A549 (cell line): ENCODE data around the gene CD48.

Source experiments
- BCL3 ChIP-seq: fragments of >200 bp; sonication (Bioruptor Twin); formaldehyde crosslinking; IDR thresholded peaks from 3 replicates; pipeline ENCODE4 v1.6.1; 2016
- BHLHE40 ChIP-seq: IDR thresholded peaks from 2 replicates; pipeline ENCODE4 v1.6.1; 2012; ENCODE audit warnings: low read depth, low read length, inconsistent platforms
- CEBPB ChIP-seq, 2 experiments: fragments of >200 bp in 1 of 2; sonication (Bioruptor Twin) in 1 of 2; formaldehyde crosslinking in 1 of 2; IDR thresholded peaks; 2 replicates each; pipeline ENCODE4 v1.6.1; 2012 to 2016
- CHD2 ChIP-seq: fragments of 150-350 bp; IDR thresholded peaks from 2 replicates; pipeline ENCODE4 v1.6.1; 2014; ENCODE audit warnings: low read length; ENCODE audit not compliant: partially characterized antibody
- CTCF ChIP-seq: fragments of >200 bp; sonication (Bioruptor Twin); formaldehyde crosslinking; IDR thresholded peaks from 3 replicates; pipeline ENCODE4 v1.5.1; 2016
- EP300 ChIP-seq, 2 experiments: fragments of >200 bp; sonication (Bioruptor Twin); formaldehyde crosslinking; IDR thresholded peaks; 2 replicates in 1 of 2; 3 replicates in 1 of 2; pipeline ENCODE4 v1.6.1; 2016 to 2017
- MAFK ChIP-seq: fragments of 450-650 bp; IDR thresholded peaks from 2 replicates; pipeline ENCODE4 v1.6.1; 2014; ENCODE audit not compliant: partially characterized antibody
- MAX ChIP-seq: IDR thresholded peaks from 2 replicates; pipeline ENCODE4 v1.6.1; 2012
- NR3C1 ChIP-seq: fragments of >200 bp; sonication (Bioruptor Twin); formaldehyde crosslinking; IDR thresholded peaks from 3 replicates; pipeline ENCODE4 v1.6.1; 2017
- POLR2A ChIP-seq: IDR thresholded peaks from 2 replicates; pipeline ENCODE4 v1.6.1; 2012; ENCODE audit warnings: mild to moderate bottlenecking, low read length
- RCOR1 ChIP-seq: fragments of 150-350 bp; IDR thresholded peaks from 2 replicates; pipeline ENCODE4 v1.6.1; 2014; ENCODE audit warnings: antibody characterized with exemption, low read length, low read depth
- RFX5 ChIP-seq: fragments of 450-650 bp; IDR thresholded peaks from 2 replicates; pipeline ENCODE4 v1.7.1; 2014; ENCODE audit warnings: antibody characterized with exemption, mild to moderate bottlenecking, moderate library complexity
- SMC3 ChIP-seq: fragments of >200 bp; sonication (Bioruptor Twin); formaldehyde crosslinking; IDR thresholded peaks from 3 replicates; pipeline ENCODE4 v1.6.1; 2018; ENCODE audit warnings: inconsistent platforms
- TF ChIP-seq, protein P1 (sequence below): fragments of 150-350 bp; IDR thresholded peaks from 2 replicates; pipeline ENCODE4 v1.6.1; 2014; ENCODE audit warnings: low read depth, mild to moderate bottlenecking, low read length

DNA sequence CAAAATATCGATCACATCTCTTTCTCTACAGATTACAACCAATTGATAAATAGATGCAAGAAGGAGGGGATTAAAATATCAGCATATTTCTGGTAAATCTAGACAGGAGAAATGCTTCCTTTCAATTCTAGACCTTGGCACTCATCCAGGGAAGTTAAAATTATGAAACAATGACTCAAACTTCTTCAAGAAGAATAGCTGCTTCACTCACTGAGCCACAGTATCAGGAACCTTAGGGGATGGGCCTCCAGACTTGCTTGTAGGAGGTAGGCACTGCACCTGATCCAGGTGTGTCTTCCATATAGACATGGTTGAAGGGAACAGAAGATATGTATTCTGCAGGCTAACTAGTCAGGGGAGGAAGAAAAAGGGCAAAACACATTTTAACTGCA is 37.3 kb upstream of the CD48 start:
- no peak for TF ChIP-seq POLR2A
- no peak for TF ChIP-seq MAX
- TF ChIP-seq CEBPB (IDR thresholded peaks at IDR 0.05): no peak
- no peak for TF ChIP-seq SMC3
- no peak for TF ChIP-seq CTCF
- TF ChIP-seq EP300 (IDR thresholded peaks at IDR 0.05): no peak
- TF ChIP-seq CHD2: no peak
- TF ChIP-seq, protein P1, sequence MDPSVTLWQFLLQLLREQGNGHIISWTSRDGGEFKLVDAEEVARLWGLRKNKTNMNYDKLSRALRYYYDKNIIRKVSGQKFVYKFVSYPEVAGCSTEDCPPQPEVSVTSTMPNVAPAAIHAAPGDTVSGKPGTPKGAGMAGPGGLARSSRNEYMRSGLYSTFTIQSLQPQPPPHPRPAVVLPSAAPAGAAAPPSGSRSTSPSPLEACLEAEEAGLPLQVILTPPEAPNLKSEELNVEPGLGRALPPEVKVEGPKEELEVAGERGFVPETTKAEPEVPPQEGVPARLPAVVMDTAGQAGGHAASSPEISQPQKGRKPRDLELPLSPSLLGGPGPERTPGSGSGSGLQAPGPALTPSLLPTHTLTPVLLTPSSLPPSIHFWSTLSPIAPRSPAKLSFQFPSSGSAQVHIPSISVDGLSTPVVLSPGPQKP: no peak
- TF ChIP-seq RCOR1: no peak
- no peak for TF ChIP-seq MAFK
- no peak for TF ChIP-seq NR3C1
- TF ChIP-seq RFX5: no peak
- no peak for TF ChIP-seq BCL3
- no peak for TF ChIP-seq BHLHE40
